Spleen (tissue), 11 donors: ENCODE measurements around the gene DCLK2. TPM values are rescaled to one million over a fixed set of nuclear protein-coding genes. Genes with fewer than 3 reads are reported as not detected.

ENCODE experiments used
- DNase-seq: peaks from one replicate; pipeline ENCODE4 v3.0.0-alpha.2; 2020
- H3K27ac ChIP-seq, 8 donors: fragments of 200-600 bp; sonication (generic) in 7 of 8; 1 replicate in 4 of 8; 2 replicates in 4 of 8; pipeline versions ENCODE4 v1.5.0 to v1.8.0; 2016 to 2021; ENCODE audit warnings: inconsistent platforms in 4 of 8, mild to moderate bottlenecking in 4 of 8, moderate library complexity in 1 of 8
- H3K27me3 ChIP-seq, 7 donors: fragments of 200-600 bp; sonication (generic) in 6 of 7; replicated peaks in 1 of 7; 1 replicate in 4 of 7; 2 replicates in 3 of 7; pipeline versions ENCODE4 v1.5.0 to v1.8.0; 2016 to 2021; ENCODE audit warnings: inconsistent platforms in 3 of 7, mild to moderate bottlenecking in 1 of 7
- H3K36me3 ChIP-seq, 6 donors: fragments of 200-600 bp; sonication (generic) in 5 of 6; 1 replicate in 4 of 6; 2 replicates in 2 of 6; pipeline versions ENCODE4 v1.5.0 to v1.8.0; 2016 to 2021; ENCODE audit warnings: inconsistent platforms in 2 of 6
- H3K4me1 ChIP-seq, 6 donors: fragments of 200-600 bp; sonication (generic) in 5 of 6; 1 replicate in 3 of 6; 2 replicates in 3 of 6; pipeline versions ENCODE4 v1.5.0 to v1.8.0; 2016 to 2021; ENCODE audit warnings: inconsistent platforms in 3 of 6
- H3K4me3 ChIP-seq, 8 donors: fragments of 200-600 bp; sonication (generic) in 7 of 8; 1 replicate in 4 of 8; 2 replicates in 4 of 8; pipeline versions ENCODE4 v1.5.0 to v1.8.0; 2016 to 2021; ENCODE audit warnings: inconsistent platforms in 4 of 8, mild to moderate bottlenecking in 4 of 8, moderate library complexity in 2 of 8
- H3K9me3 ChIP-seq, 8 donors: fragments of 200-600 bp; sonication (generic) in 7 of 8; 1 replicate in 4 of 8; 2 replicates in 4 of 8; pipeline versions ENCODE4 v1.5.0 to v1.8.0; 2016 to 2021; ENCODE audit warnings: inconsistent platforms in 4 of 8
- POLR2A ChIP-seq, 3 donors: fragments of 450-650 bp; IDR thresholded peaks; one replicate each; pipeline ENCODE4 v1.5.1; 2017; ENCODE audit warnings: antibody characterized with exemption in 3 of 3, mild to moderate bottlenecking in 1 of 3
- POLR2AphosphoS5 ChIP-seq, 3 donors: sonication (generic); formaldehyde crosslinking; IDR thresholded peaks; one replicate each; pipeline ENCODE4 v1.5.1; 2017; ENCODE audit warnings: antibody characterized with exemption in 3 of 3
- WGBS, 5 donors: extraction: QIAGEN DNeasy Blood & Tissue Kit in 3 of 5; methylation state at CpG; one replicate each; pipeline versions ENCODE4 v1.1.5 to v1.1.7; 2013 to 2018; 5-methylcytosine and 5-hydroxymethylcytosine counted together
- intact Hi-C: fragments of 100-400 bp; cut with DNase I; formaldehyde crosslinking; loops from one replicate; pipeline ENCODE4 v1.15.0; 2023; ENCODE audit warnings: low total_unique reads
- polyA plus RNA-seq, 3 donors: library from polyadenylated mRNA; stranded (reverse); fragments of 200-250 nt; gene quantifications; one replicate each; pipeline ENCODE4 v1.2.1, GENCODE V29; 2013
- total RNA-seq, 7 donors: library from RNA; depleted of rRNA in 3 of 7; stranded (reverse); fragments of >200 nt in 3 of 7; fragmentation: NEBNext Ultra II Directional in 4 of 7; extraction: Animal tissue kit (Norgen Biotek cat#: 25700) in 4 of 7; gene quantifications; one replicate each; pipeline versions ENCODE4 v1.1.0 to v1.2.1, GENCODE V29; 2016 to 2021
- TF ChIP-seq, protein P1 (sequence below), 11 experiments: fragments of 200-600 bp in 7 of 11; fragments of 450-650 bp in 4 of 11; sonication (generic) in 4 of 11; IDR thresholded peaks in 8 of 11; conservative IDR thresholded peaks in 3 of 11; 1 replicate in 7 of 11; 2 replicates in 4 of 11; pipeline versions ENCODE4 v1.4.0 to v1.8.0; 2016 to 2021; ENCODE audit warnings: antibody characterized with exemption in 11 of 11, inconsistent platforms in 4 of 11, mild to moderate bottlenecking in 1 of 11
- donor health status: healthy with polysubstance abuse.
- donor health status: DM: no; HTN: no; CAD: no; lungs with moderate emphysema.
- donor health status: DM: no; HTN: no; CAD: no.
- donor health status: Bipolar disorder and iron deficiency.
- donor health status: healthy.
- donor health status: DM: no; HTN: no; CAD: no.
- donor health status: DM: yes; HTN: yes; CAD: no.

The DCLK2 gene
- total and polyA plus RNA-seq, 10 donors = 0.53 to 6.1 (median 3.9) TPM

DNA sequence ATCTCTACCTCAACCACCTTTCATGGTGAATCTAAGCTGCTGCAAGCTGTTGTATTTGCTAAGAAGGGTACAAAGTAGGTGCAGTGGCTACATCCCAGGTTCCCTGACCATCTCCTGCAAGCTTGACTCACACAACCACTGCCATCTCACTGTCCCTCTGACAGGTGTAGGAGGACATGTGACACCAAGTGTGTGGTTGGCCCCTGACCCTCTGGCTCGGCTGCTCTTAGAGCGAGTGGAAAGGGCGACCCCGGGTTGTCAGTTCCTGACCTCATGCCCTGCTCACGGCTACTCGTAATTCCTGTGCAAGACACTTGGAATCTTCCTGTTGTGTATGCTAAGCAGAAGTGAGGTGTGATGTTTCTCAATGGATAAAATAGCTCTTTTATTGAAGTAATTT, 184.4 kb downstream of the DCLK2 start:
- no peak overlapping the region for H3K27ac ChIP-seq
- intact Hi-C loops = no loop called here
- no peaks in the 10 kb centered on the region for H3K9me3 ChIP-seq
- no peaks in the 10 kb centered on the region for H3K27me3 ChIP-seq
- H3K36me3 ChIP-seq = peaks cover 0 to 44% (median 11%) of the 10 kb centered on the region in 6 donors
- no peak for DNase-seq
- H3K4me1 ChIP-seq = no peaks in the 10 kb centered on the region
- WGBS, 5 donors = 79 to 93% (median 91%) methylated on average over 6 of the region's 6 CpGs
- no peak overlapping the region for H3K4me3 ChIP-seq
- TF ChIP-seq POLR2A (IDR thresholded peaks at IDR 0.05) (no peak), POLR2AphosphoS5 (IDR thresholded peaks at IDR 0.05) (no peak)
- TF ChIP-seq, protein P1, sequence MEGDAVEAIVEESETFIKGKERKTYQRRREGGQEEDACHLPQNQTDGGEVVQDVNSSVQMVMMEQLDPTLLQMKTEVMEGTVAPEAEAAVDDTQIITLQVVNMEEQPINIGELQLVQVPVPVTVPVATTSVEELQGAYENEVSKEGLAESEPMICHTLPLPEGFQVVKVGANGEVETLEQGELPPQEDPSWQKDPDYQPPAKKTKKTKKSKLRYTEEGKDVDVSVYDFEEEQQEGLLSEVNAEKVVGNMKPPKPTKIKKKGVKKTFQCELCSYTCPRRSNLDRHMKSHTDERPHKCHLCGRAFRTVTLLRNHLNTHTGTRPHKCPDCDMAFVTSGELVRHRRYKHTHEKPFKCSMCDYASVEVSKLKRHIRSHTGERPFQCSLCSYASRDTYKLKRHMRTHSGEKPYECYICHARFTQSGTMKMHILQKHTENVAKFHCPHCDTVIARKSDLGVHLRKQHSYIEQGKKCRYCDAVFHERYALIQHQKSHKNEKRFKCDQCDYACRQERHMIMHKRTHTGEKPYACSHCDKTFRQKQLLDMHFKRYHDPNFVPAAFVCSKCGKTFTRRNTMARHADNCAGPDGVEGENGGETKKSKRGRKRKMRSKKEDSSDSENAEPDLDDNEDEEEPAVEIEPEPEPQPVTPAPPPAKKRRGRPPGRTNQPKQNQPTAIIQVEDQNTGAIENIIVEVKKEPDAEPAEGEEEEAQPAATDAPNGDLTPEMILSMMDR (IDR thresholded peaks at IDR 0.05 in 8 of 11, conservative IDR thresholded peaks at IDR 0.05 in 3 of 11) = no peak

DNA sequence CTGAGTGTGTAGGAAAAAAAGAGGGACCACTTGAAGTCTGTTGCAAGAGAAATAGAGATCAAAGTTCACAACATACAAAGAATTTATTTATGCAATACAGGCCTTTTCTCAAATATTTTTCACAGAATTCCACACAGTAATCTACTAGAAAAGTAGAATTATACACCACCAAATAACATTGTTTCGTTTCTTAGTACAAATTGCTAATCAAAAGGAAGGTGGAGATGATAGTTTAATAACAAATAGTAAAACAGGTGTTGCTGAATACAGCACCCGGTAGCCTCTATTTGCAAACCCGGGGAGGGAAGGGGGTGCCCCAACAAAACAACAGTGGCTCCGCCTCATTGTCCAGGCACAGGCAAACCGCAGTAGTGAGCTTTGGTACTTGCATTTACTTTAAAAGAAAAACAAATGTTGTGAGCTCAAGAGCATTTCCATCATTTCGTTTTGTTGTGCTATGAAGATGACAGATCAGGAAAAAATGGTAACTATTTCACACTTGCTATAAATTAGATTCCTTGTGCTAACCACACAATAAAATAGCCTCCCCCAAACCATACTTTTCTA, 186.4 kb downstream of the DCLK2 start:
- 88 to 92% (median 90%) methylated on average over 6 of the region's 6 CpGs for WGBS, 5 donors

GRCh38 chr4:150265806-150266205, 187.6 kb downstream of the DCLK2 start:
- H3K36me3 ChIP-seq = peaks cover 0 to 64% (median 14%) of the 10 kb centered on the region in 6 donors
- H3K4me3 ChIP-seq = no peak overlapping the region
- no peaks in the 10 kb centered on the region for H3K4me1 ChIP-seq
- TF ChIP-seq, protein P1 (IDR thresholded peaks at IDR 0.05 in 8 of 11, conservative IDR thresholded peaks at IDR 0.05 in 3 of 11) = no peak
- TF ChIP-seq POLR2AphosphoS5 (IDR thresholded peaks at IDR 0.05) (no peak), POLR2A (IDR thresholded peaks at IDR 0.05) (no peak)
- no peak overlapping the region for H3K27ac ChIP-seq
- DNase-seq = no peak
- 94 to 100% (median 100%) methylated on average over 1 of the region's 1 CpG for WGBS, 5 donors
- no peaks in the 10 kb centered on the region for H3K9me3 ChIP-seq
- H3K27me3 ChIP-seq = no peaks in the 10 kb centered on the region
- intact Hi-C loops = no loop called here

More for the DNA sequence above, 186.4 kb downstream of the DCLK2 start:
- Histone ChIP-seq H3K27me3 (no peaks in the 10 kb centered on the region), H3K4me3 (no peak overlapping the region), H3K9me3 (no peaks in the 10 kb centered on the region), H3K27ac (no peak overlapping the region), H3K4me1 (no peaks in the 10 kb centered on the region), H3K36me3 (peaks cover 0 to 53% (median 11%) of the 10 kb centered on the region in 6 donors)
- no peak for DNase-seq
- TF ChIP-seq, protein P1 (IDR thresholded peaks at IDR 0.05 in 8 of 11, conservative IDR thresholded peaks at IDR 0.05 in 3 of 11) = no peak
- TF ChIP-seq POLR2AphosphoS5 (IDR thresholded peaks at IDR 0.05) (no peak), POLR2A (IDR thresholded peaks at IDR 0.05) (no peak)
- intact Hi-C loops = no loop called here

DNA sequence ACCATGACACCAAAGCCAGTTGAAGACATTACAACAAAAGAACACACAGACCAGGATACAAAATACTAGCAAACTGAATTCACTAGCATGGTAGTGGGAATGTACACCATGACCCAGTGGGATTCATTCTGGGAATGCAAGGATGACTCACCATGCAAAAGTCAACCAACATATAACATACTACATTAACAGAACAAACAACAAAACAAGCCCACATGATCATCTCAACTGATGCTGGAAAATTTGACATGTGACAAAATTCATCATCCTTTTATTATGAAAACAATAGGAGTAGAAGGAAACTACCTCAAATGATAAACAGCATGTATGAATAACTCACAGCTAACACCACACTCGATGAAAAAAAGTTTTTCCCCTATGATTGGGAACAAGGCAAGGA, 190.2 kb downstream of the DCLK2 start:
- Histone ChIP-seq H3K4me1 (no peaks in the 10 kb centered on the region), H3K36me3 (peaks cover 0 to 81% (median 20%) of the 10 kb centered on the region in 6 donors), H3K27ac (no peak overlapping the region), H3K4me3 (no peak overlapping the region), H3K9me3 (peaks cover 0 to 8% (median 0%) of the 10 kb centered on the region in 8 donors), H3K27me3 (no peaks in the 10 kb centered on the region)
- intact Hi-C loops = no loop called here
- no peak for DNase-seq
- TF ChIP-seq POLR2AphosphoS5 (IDR thresholded peaks at IDR 0.05) (no peak), POLR2A (IDR thresholded peaks at IDR 0.05) (no peak)
- TF ChIP-seq, protein P1 (IDR thresholded peaks at IDR 0.05 in 8 of 11, conservative IDR thresholded peaks at IDR 0.05 in 3 of 11) = no peak
- 89 to 98% (median 93%) methylated on average over 1 of the region's 1 CpG for WGBS, 5 donors
